H9 (cell line): ENCODE measurements around the gene PIGB. TPM values are rescaled to one million over a fixed set of nuclear protein-coding genes. Genes with fewer than 3 reads are reported as not detected.
"Not testable (repeated sequence)": the region's sequence is repeated elsewhere in the genome, so short reads cannot be mapped to it uniquely, and the experiment has no call there.

Experiments
- DNase-seq: peaks from one replicate; pipeline ENCODE4 v3.0.0-alpha.2; 2017
- H2AFZ ChIP-seq: one replicate; pipeline ENCODE4 v1.6.1; 2013; ENCODE audit warnings: mild to moderate bottlenecking, low read length, control low read depth, moderate library complexity
- H2AK5ac ChIP-seq: 2 replicates; pipeline ENCODE4 v1.6.1; 2013; ENCODE audit warnings: low read length, control low read depth, mixed read lengths; ENCODE audit not compliant: insufficient read length
- H2BK120ac ChIP-seq: one replicate; pipeline ENCODE4 v1.6.1; 2013; ENCODE audit warnings: low read depth, mild to moderate bottlenecking, low read length, control low read depth, inconsistent platforms; ENCODE audit not compliant: poor library complexity, severe bottlenecking
- H2BK12ac ChIP-seq: 2 replicates; pipeline ENCODE4 v1.6.1; 2013; ENCODE audit warnings: low read length, control low read depth, mixed read lengths, low read depth; ENCODE audit not compliant: insufficient read length
- H2BK15ac ChIP-seq: 2 replicates; pipeline ENCODE4 v1.6.1; 2013; ENCODE audit warnings: low read depth, low read length, control low read depth
- H2BK20ac ChIP-seq: one replicate; pipeline ENCODE4 v1.6.1; 2013; ENCODE audit warnings: low read depth, mild to moderate bottlenecking, low read length, control low read depth, inconsistent platforms; ENCODE audit not compliant: poor library complexity, severe bottlenecking
- H2BK5ac ChIP-seq: 2 replicates; pipeline ENCODE4 v1.6.1; 2013; ENCODE audit warnings: low read length, control low read depth, mixed read lengths; ENCODE audit not compliant: insufficient read length
- H3K14ac ChIP-seq: 2 replicates; pipeline ENCODE4 v1.6.1; 2013; ENCODE audit warnings: low read length, control low read depth; ENCODE audit not compliant: insufficient read depth
- H3K18ac ChIP-seq: 2 replicates; pipeline ENCODE4 v1.6.1; 2013; ENCODE audit warnings: low read depth, mild to moderate bottlenecking, mixed read lengths, low read length, control low read depth; ENCODE audit not compliant: insufficient read length
- H3K23ac ChIP-seq: 2 replicates; pipeline ENCODE4 v1.6.1; 2013; ENCODE audit warnings: low read length, control low read depth, mixed read lengths, low read depth; ENCODE audit not compliant: insufficient read length
- H3K23me2 ChIP-seq: 2 replicates; pipeline ENCODE4 v1.6.1; 2013; ENCODE audit warnings: low read depth, mild to moderate bottlenecking, mixed read lengths, low read length, control low read depth; ENCODE audit not compliant: insufficient read length, poor library complexity, severe bottlenecking
- H3K27ac ChIP-seq: 2 replicates; pipeline ENCODE4 v1.5.1; 2013; ENCODE audit warnings: low read length, control low read depth, mixed read lengths, low read depth; ENCODE audit not compliant: insufficient read length
- H3K27me3 ChIP-seq: 2 replicates; pipeline ENCODE4 v1.6.1; 2013; ENCODE audit warnings: low read length, control low read depth, inconsistent platforms; ENCODE audit not compliant: insufficient read depth
- H3K4ac ChIP-seq: 2 replicates; pipeline ENCODE4 v1.6.1; 2013; ENCODE audit warnings: low read depth, mild to moderate bottlenecking, control low read depth, inconsistent platforms, low read length, moderate library complexity
- H3K4me1 ChIP-seq: 2 replicates; pipeline ENCODE4 v1.6.1; 2013; ENCODE audit warnings: low read length, control low read depth, inconsistent platforms; ENCODE audit not compliant: insufficient read depth
- H3K4me2 ChIP-seq: 2 replicates; pipeline ENCODE4 v1.6.1; 2013; ENCODE audit warnings: low read length, control low read depth, mixed read lengths; ENCODE audit not compliant: insufficient read length, insufficient read depth
- H3K56ac ChIP-seq: 2 replicates; pipeline ENCODE4 v1.6.1; 2013; ENCODE audit warnings: low read depth, mild to moderate bottlenecking, mixed read lengths, low read length, control low read depth; ENCODE audit not compliant: insufficient read length
- H3K79me1 ChIP-seq: 2 replicates; pipeline ENCODE4 v1.6.1; 2013; ENCODE audit warnings: low read depth, mild to moderate bottlenecking, moderate library complexity, low read length, control low read depth, inconsistent platforms; ENCODE audit not compliant: insufficient read depth, poor library complexity, severe bottlenecking
- H3K79me2 ChIP-seq: 2 replicates; pipeline ENCODE4 v1.6.1; 2013; ENCODE audit warnings: low read length, control low read depth, inconsistent platforms; ENCODE audit not compliant: insufficient read depth
- H3K9ac ChIP-seq: 2 replicates; pipeline ENCODE4 v1.6.1; 2013; ENCODE audit warnings: low read length, control low read depth, mixed read lengths; ENCODE audit not compliant: insufficient read length; ENCODE audit errors: extremely low read depth
- H3K9me3 ChIP-seq: one replicate; pipeline ENCODE4 v1.6.1; 2013; ENCODE audit warnings: low read depth, low read length, inconsistent platforms; ENCODE audit not compliant: control insufficient read depth
- H3T11ph ChIP-seq: one replicate; pipeline ENCODE4 v1.6.1; 2013; ENCODE audit warnings: mild to moderate bottlenecking, low read length, control low read depth, inconsistent platforms
- H4K20me1 ChIP-seq: one replicate; pipeline ENCODE4 v1.6.1; 2013; ENCODE audit not compliant: control insufficient read depth, insufficient read length, insufficient read depth
- H4K5ac ChIP-seq: 2 replicates; pipeline ENCODE4 v1.6.1; 2013; ENCODE audit warnings: low read depth, mild to moderate bottlenecking, mixed read lengths, low read length, control low read depth; ENCODE audit not compliant: insufficient read length
- H4K8ac ChIP-seq: replicated peaks from 2 replicates; pipeline ENCODE4 v1.6.1; 2013; ENCODE audit warnings: low read length, control low read depth, mixed read lengths, low read depth; ENCODE audit not compliant: insufficient read length
- H4K91ac ChIP-seq: 2 replicates; pipeline ENCODE4 v1.6.1; 2013; ENCODE audit warnings: low read depth, mild to moderate bottlenecking, moderate library complexity, mixed read lengths, low read length, control low read depth; ENCODE audit not compliant: insufficient read length
- H3K27ac Mint-ChIP-seq, 3 experiments: 2 replicates in 2 of 3; 3 replicates in 1 of 3; pipeline ENCODE4 v1.8.0; 2020 to 2021; ENCODE audit warnings: mixed read lengths in 3 of 3, mild to moderate bottlenecking in 1 of 3, moderate library complexity in 1 of 3
- H3K27me3 Mint-ChIP-seq: 2 replicates; pipeline ENCODE4 v1.8.0; 2021; ENCODE audit warnings: low read depth, mild to moderate bottlenecking, moderate library complexity, mixed read lengths
- H3K36me3 Mint-ChIP-seq, 3 experiments: 2 replicates in 2 of 3; 3 replicates in 1 of 3; pipeline ENCODE4 v1.8.0; 2020 to 2021; ENCODE audit warnings: low read depth in 3 of 3, mixed read lengths in 3 of 3; ENCODE audit not compliant: insufficient read depth in 1 of 3
- H3K4me1 Mint-ChIP-seq, 2 experiments: 2 replicates each; pipeline ENCODE4 v1.8.0; 2020; ENCODE audit warnings: mixed read lengths in 2 of 2
- H3K4me3 Mint-ChIP-seq, 2 experiments: 2 replicates in 1 of 2; 3 replicates in 1 of 2; pipeline ENCODE4 v1.8.0; 2020 to 2021; ENCODE audit warnings: mild to moderate bottlenecking in 2 of 2, mixed read lengths in 2 of 2, moderate library complexity in 1 of 2
- H3K9me3 Mint-ChIP-seq, 2 experiments: 2 replicates in 1 of 2; 3 replicates in 1 of 2; pipeline ENCODE4 v1.8.0; 2020; ENCODE audit warnings: mild to moderate bottlenecking in 2 of 2, mixed read lengths in 2 of 2, moderate library complexity in 1 of 2
- CTCF ChIP-seq: fragments of 200-600 bp; sonication (generic); conservative IDR thresholded peaks from 3 replicates; pipeline ENCODE4 v1.8.0; 2021; ENCODE audit warnings: antibody characterized with exemption, mild to moderate bottlenecking
- WGBS: extraction: QIAGEN DNeasy Blood & Tissue Kit; methylation state at CpG from one replicate; pipeline ENCODE4 v1.1.7; 2013; ENCODE audit warnings: missing lambda C conversion rate, low lambda C conversion rate, mixed read lengths; ENCODE audit not compliant: insufficient read length; ENCODE audit errors: extremely low coverage; 5-methylcytosine and 5-hydroxymethylcytosine counted together
- total RNA-seq: library from RNA; stranded (reverse); gene quantifications from 2 replicates; pipeline ENCODE4 v1.2.1, GENCODE V29; 2021

Gene PIGB
- total RNA-seq, 1 experiment from 2014 or later = 6.7 TPM

- Histone ChIP-seq H3K4me2 (no peak overlapping the region), H2BK15ac (no peak overlapping the region), H3K79me1 (no peaks in the 10 kb centered on the region), H3K9me3 (no peaks in the 10 kb centered on the region), H4K91ac (no peak overlapping the region), H4K5ac (no peak overlapping the region), H2BK12ac (no peak overlapping the region), H2BK20ac (no peak overlapping the region), H3K9ac (no peak overlapping the region), H4K20me1 (no peaks in the 10 kb centered on the region), H3K27me3 (no peaks in the 10 kb centered on the region), H2AK5ac (no peak overlapping the region), H3K27ac (no peak overlapping the region), H3K56ac (no peak overlapping the region), H3K4ac (no peak overlapping the region), H3K4me1 (no peaks in the 10 kb centered on the region), H3K18ac (no peak overlapping the region), H2AFZ (no peak overlapping the region), H2BK120ac (no peak overlapping the region), H3K79me2 (no peaks in the 10 kb centered on the region), H3K23me2 (no peaks in the 10 kb centered on the region), H3K23ac (no peak overlapping the region), H4K8ac (no peak overlapping the region), H3K14ac (no peak overlapping the region), H3T11ph (no peak overlapping the region), H2BK5ac (no peak overlapping the region)
- H3K27ac Mint-ChIP-seq = no peak overlapping the region
- peaks cover 23 to 26% of the 10 kb centered on the region in 2 experiments; a peak in 4 of 5 replicates for H3K9me3 Mint-ChIP-seq
- no peaks in the 10 kb centered on the region for H3K27me3 Mint-ChIP-seq
- no peaks in the 10 kb centered on the region for H3K4me1 Mint-ChIP-seq
- H3K4me3 Mint-ChIP-seq = no peak overlapping the region
- peaks cover 3 to 13% (median 4%) of the 10 kb centered on the region in 3 experiments; a peak in 6 of 7 replicates for H3K36me3 Mint-ChIP-seq
- TF ChIP-seq CTCF = no peak
- no peak for DNase-seq
These were observed 21.7 kb upstream of the PIGB start for GRCh38 chr15:55297315-55297714.

- H3K79me2 ChIP-seq, H3K4me3 Mint-ChIP-seq, H4K91ac ChIP-seq, H3K23ac ChIP-seq, DNase-seq, H3K27ac Mint-ChIP-seq, H3K4me1 ChIP-seq, H4K5ac ChIP-seq, H3K4ac ChIP-seq, H3K4me2 ChIP-seq, H3K27me3 Mint-ChIP-seq, H3K27me3 ChIP-seq, H3T11ph ChIP-seq, H3K79me1 ChIP-seq, H2BK120ac ChIP-seq, H3K9me3 ChIP-seq, H2BK15ac ChIP-seq, H2BK20ac ChIP-seq, H3K56ac ChIP-seq, H4K8ac ChIP-seq, H3K18ac ChIP-seq, H2AK5ac ChIP-seq, H3K23me2 ChIP-seq, H2BK5ac ChIP-seq, H3K27ac ChIP-seq, H2AFZ ChIP-seq, H3K4me1 Mint-ChIP-seq, H4K20me1 ChIP-seq, H3K9ac ChIP-seq, H2BK12ac ChIP-seq, H3K14ac ChIP-seq: not testable (repeated sequence)
- WGBS = no CpG with 5 or more reads among the region's 32 CpGs
- Mint-ChIP-seq H3K9me3 (peaks cover 36 to 40% of the 10 kb centered on the region in 2 experiments), H3K36me3 (peaks cover 10 to 25% (median 19%) of the 10 kb centered on the region in 3 experiments; a peak in 6 of 7 replicates)
These were observed 16.2 kb upstream of the PIGB start for GRCh38 chr15:55302801-55303200.
